HG03159 (cell line): ENCODE results near the gene STXBP6.
A peak's percentile ranks its signal among the peaks of the same experiment; 100 is the strongest.

Experiments used
- ATAC-seq: cut with Tn5 transposase; IDR thresholded peaks from one replicate; pipeline ENCODE4 v1.9.1; 2021; ENCODE audit warnings: mild to moderate bottlenecking, moderate library complexity; ENCODE audit not compliant: unreplicated experiment

The STXBP6 gene

DNA sequence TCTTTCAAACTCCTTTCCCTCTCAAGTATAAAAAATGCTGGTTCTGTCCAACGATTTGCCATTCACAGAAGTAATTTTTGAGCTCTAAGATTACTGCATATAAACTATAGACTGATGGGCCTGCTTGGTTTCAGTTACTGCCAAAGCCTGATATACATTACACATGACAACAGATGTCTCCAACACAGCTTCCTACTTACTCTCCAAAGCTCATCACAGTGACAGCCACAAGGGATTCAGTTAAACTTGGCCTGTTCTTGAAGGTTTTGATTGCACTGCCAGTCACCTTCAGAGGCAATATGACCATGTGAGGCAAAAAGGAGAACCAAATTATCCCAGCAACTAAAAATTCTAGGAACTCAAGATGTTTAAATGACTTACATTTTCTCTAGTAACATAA is 30.1 kb downstream of the STXBP6 start:
- no peak for ATAC-seq

GRCh38 chr14:25017562-25017961 is 32.4 kb downstream of the STXBP6 start:
- no peak for ATAC-seq

DNA sequence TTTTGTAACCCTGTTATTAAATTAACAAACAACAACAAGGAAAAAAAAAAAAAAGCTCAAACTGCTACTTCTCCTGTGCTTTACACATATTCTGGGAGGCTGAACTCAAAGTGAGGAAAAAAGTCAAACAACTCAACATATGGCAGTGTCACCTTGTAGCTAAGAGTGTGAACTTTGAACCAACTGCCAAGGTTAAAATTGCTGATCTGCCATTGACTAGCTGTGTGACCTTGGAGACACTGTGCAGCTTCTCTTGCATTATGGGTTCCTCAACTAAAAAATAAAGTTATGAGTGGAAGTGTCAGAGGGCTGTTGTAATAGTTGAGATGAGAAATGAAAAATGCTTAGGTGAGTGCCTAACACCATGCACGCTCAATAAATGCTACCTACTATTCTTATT is 34.2 kb downstream of the STXBP6 start:
- no peak for ATAC-seq

DNA sequence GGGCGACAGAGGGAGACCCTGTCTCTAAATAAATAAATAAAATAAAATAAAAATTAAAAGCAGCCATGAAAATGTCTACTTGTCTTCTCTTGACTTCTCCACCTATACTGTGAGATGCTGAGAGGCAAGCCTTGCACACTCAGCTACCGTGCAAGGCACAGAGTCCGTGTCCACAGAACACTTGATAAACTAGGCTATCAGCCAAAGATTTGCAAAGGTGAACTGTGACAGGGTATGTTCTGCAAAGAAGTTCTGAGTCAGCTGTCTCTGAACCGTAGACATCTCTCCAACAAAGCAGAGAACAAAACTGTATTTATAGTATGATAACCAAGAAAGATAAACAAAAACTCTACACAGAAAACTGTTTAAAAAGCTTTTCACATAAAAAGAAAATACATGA is 35.5 kb downstream of the STXBP6 start:
- no peak for ATAC-seq

DNA sequence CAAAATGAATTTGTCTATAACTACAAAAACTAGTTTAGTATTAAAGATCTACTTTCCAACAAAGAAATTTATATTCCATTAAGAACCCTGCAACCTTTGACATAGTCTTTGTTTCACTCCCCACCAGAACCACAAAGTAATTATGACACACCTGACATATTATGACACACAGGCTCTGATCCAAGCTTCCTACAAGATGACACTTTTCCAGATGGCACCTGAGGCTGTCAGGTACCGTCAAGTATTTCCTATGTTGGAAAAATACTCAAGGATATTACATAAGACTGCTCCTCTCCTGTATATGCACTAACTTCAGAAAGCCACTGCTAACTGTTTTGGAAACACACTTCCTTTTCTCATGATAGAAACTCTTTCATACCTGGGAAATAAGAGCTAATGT is 38.9 kb downstream of the STXBP6 start:
- ATAC-seq = no peak

GRCh38 chr14:25010471-25010870 is 39.5 kb downstream of the STXBP6 start:
- ATAC-seq = no peak

DNA sequence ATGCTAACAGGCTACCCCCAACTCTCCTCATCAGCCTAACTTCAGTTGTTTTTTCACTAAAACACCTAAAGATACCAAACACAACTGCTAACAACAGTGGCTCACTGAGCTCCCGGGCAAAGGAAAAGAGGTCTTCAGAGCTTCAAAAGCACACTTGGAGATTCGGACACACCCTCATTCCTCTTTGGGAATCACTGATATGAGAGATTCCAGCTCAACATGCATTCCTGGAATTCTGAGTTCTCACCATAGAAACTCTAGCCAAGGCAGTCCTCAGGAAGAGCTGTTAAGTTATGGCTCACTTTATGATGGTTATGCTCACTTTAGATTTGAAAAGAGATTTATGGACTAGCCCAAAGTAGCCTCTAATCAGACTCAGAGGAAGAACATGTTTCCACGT is 40.1 kb downstream of the STXBP6 start:
- ATAC-seq = no peak

DNA sequence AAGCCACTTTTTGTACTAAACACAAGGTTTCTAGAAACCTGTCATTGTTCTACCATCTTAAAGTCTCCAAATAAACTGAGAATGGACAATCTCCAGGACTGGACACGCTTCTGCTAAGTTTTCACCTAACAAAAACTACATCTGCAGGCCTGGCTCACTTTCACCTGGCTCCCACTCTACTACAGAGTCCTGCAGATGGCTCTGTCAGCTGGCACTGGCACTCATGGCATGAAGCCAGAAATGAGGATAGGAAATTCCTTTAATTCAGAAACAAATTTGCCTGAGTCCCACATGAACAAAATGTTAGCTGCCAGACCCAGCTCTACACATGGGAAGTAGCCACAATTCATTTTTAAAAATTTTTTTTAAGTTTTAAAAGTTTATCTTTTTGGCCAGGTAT is 42.1 kb downstream of the STXBP6 start:
- ATAC-seq = no peak

- ATAC-seq = no peak
Observed at GRCh38 chr14:25006961-25007795, 42.8 kb downstream of the STXBP6 start.

- ATAC-seq = no peak
Observed at GRCh38 chr14:25006031-25006430, 43.9 kb downstream of the STXBP6 start.

DNA sequence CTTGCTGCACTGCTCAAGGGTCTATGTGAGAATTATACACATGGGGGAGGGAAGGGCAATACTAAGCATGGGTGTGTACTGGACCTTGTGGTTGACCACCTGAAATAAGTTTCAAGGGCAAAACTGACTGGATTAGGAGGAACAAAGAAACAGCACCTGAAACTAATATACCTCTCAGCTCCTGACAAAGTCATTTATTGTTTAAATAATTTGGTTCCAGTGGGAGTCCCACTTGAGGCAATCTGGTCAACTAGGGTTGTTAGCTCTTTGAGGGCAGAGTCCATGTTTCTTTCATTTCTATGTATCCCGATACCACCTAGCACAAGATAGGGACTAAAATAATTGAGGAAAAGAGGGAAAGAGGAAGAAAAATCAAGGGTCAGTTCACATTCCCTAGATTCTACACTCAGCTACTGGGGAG is 45.5 kb downstream of the STXBP6 start:
- peak; percentile 45 for ATAC-seq

DNA sequence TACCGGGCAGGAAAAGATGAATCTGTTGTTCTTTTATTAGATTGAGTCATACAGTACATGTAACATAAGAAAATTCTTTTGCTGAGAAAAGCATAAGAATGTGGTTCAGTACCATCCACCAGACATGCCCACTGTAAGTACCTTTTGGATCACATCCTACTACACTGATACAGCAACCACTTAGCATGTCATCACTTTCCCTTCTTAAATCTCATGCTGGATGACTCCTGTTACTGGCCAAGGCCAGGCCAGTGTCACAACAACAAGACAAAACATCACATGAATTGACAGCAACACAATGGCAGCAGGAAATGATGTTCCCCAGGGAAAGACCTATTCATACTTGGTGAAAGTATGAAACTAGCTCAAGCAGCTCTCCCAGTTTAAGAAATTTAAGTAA is 46.4 kb downstream of the STXBP6 start:
- no peak for ATAC-seq

DNA sequence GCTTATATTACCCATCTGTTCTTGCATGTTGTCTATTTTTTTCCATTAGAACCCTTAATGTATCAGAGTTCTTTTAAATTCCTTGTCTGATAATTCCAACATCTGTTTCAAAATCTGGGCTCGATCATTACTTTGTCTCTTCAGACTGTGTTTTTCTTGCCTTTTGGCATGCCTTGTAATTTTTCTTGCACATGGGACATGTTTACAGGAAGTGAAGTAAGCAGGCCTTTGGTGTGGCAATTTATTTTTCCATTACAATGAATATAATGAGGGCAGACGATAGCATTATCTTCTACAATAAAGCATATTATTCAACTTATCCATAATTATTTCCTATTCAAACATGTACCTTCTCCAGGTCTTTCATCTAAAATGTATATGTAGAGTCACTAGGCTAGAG is 48.3 kb downstream of the STXBP6 start:
- no peak for ATAC-seq

GRCh38 chr14:25001156-25001555 is 48.8 kb downstream of the STXBP6 start:
- ATAC-seq = no peak

GRCh38 chr14:24999157-24999556 is 50.8 kb downstream of the STXBP6 start:
- no peak for ATAC-seq

- no peak for ATAC-seq
Observed at GRCh38 chr14:24996930-24997725, 52.8 kb downstream of the STXBP6 start.

- ATAC-seq = no peak
Observed at GRCh38 chr14:24995016-24995415, 54.9 kb downstream of the STXBP6 start.

- ATAC-seq = no peak
Observed at GRCh38 chr14:24993631-24994030, 56.3 kb downstream of the STXBP6 start.

- ATAC-seq = no peak
Observed at GRCh38 chr14:24992624-24993360, 57.2 kb downstream of the STXBP6 start.

DNA sequence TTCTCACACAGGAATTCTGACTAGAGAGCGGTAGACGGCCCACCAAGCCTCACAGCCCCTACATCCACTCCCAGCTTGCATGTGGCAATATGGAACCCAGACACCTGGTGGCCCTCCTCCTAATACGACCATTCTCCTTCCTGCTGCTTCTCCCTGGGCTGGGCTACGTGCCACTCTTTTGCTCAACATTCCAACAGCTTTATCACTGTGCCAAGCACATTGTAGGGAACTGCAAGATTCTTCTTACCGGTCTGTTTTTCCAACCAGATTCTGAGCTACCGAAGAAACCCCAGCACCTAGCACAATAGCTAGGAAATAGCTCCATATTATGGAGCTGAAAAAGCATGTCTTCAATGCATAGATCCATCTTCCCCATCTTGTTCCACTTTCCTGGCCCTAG is 58.1 kb downstream of the STXBP6 start:
- ATAC-seq = no peak

- ATAC-seq = no peak
Observed at GRCh38 chr14:24991288-24991687, 58.7 kb downstream of the STXBP6 start.

DNA sequence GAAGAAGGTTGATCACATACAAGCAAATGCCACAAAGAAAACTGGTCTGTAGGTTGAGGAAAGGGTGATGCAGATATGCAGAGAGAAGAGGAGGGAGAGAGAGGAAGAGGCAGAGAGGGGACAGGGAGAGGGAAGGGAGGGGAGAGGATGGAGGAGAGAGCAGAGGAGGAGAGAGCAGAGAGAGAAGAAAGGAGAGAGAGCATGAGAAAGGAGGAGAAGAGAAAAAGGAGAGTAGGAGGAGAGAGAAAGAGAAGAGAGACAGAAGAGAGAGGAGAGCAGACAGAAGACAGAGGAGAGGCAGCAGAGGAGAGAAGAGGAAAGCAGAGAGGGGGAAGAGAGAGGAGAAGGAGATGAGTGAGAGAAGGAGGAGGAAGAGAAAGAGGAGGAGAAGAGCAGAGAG is 59.2 kb downstream of the STXBP6 start:
- ATAC-seq = no peak
